Smooth muscle cell (in vitro differentiated cells): ENCODE measurements around the gene SRSF4. TPM values are rescaled to one million over a fixed set of nuclear protein-coding genes. Genes with fewer than 3 reads are reported as not detected.

Source experiments
- DNase-seq: peaks from one replicate; lab custom pipeline; 2025; ENCODE audit not compliant: unreplicated experiment; lab: John Stamatoyannopoulos, UW
- H2AFZ ChIP-seq: fragments of 200-600 bp; sonication (generic); 2 replicates; pipeline ENCODE4 v1.6.0; 2016; ENCODE audit warnings: antibody characterized with exemption, low read depth, mild to moderate bottlenecking
- H3F3A ChIP-seq: fragments of 200-600 bp; sonication (generic); 2 replicates; pipeline ENCODE4 v1.6.0; 2017; ENCODE audit warnings: antibody characterized with exemption, low read depth
- H3K27ac ChIP-seq: fragments of 200-600 bp; sonication (generic); 2 replicates; pipeline ENCODE4 v1.5.1; 2016; ENCODE audit warnings: low read depth, mild to moderate bottlenecking
- H3K27me3 ChIP-seq: fragments of 200-600 bp; sonication (generic); 2 replicates; pipeline ENCODE4 v1.6.1; 2016; ENCODE audit warnings: low read depth, mild to moderate bottlenecking
- H3K36me3 ChIP-seq: fragments of 200-600 bp; sonication (generic); 2 replicates; pipeline ENCODE4 v1.5.1; 2016; ENCODE audit warnings: low read depth
- H3K4me1 ChIP-seq: fragments of 200-600 bp; sonication (generic); 2 replicates; pipeline ENCODE4 v1.5.1; 2016; ENCODE audit warnings: low read depth
- H3K4me2 ChIP-seq: fragments of 200-600 bp; sonication (generic); 2 replicates; pipeline ENCODE4 v1.6.0; 2016; ENCODE audit warnings: mild to moderate bottlenecking
- H3K4me3 ChIP-seq: fragments of 200-600 bp; sonication (generic); 2 replicates; pipeline ENCODE4 v1.5.1; 2016; ENCODE audit warnings: mild to moderate bottlenecking
- H3K79me2 ChIP-seq: fragments of 200-600 bp; sonication (generic); 2 replicates; pipeline ENCODE4 v1.6.0; 2016; ENCODE audit warnings: low read depth, mild to moderate bottlenecking
- H3K9ac ChIP-seq: fragments of 200-600 bp; sonication (generic); 2 replicates; pipeline ENCODE4 v1.6.0; 2016; ENCODE audit warnings: low read depth
- H3K9me3 ChIP-seq: fragments of 200-600 bp; sonication (generic); replicated peaks from 2 replicates; pipeline ENCODE4 v1.5.1; 2016; ENCODE audit warnings: low read depth
- H4K20me1 ChIP-seq: fragments of 200-600 bp; sonication (generic); 2 replicates; pipeline ENCODE4 v1.6.0; 2016; ENCODE audit warnings: low read depth
- CTCF ChIP-seq: fragments of 200-600 bp; sonication (generic); IDR thresholded peaks from 2 replicates; pipeline ENCODE4 v1.5.1; 2017; ENCODE audit warnings: borderline replicate concordance, mild to moderate bottlenecking, antibody characterized with exemption; ENCODE audit not compliant: insufficient read depth, poor library complexity, severe bottlenecking
- WGBS: methylation state at CpG from one replicate; pipeline ENCODE4 v1.1.7; 2016; ENCODE audit warnings: low lambda C conversion rate; 5-methylcytosine and 5-hydroxymethylcytosine counted together
- polyA plus RNA-seq: library from polyadenylated mRNA; unstranded; fragments of >200 nt; fragmentation: Nextera tagmentation; extraction: Ambion mirVana; gene quantifications from 2 replicates; pipeline ENCODE4 v1.2.1, GENCODE V29; 2016
- total RNA-seq: library from RNA; depleted of rRNA; stranded (reverse); fragments of >200 nt; gene quantifications from 2 replicates; pipeline ENCODE4 v1.2.3, GENCODE V29; 2014

Gene SRSF4
- total and polyA plus RNA-seq, 2 experiments from 2014 or later: 53.9 to 98.7 TPM

GRCh38 chr1:29200906-29201594, 19.4 kb upstream of the SRSF4 start:
- 31% methylated on average over 5 of the region's 5 CpGs for WGBS

GRCh38 chr1:29197993-29198392, 16.3 kb upstream of the SRSF4 start:
- WGBS: 94% methylated on average over 12 of the region's 12 CpGs
- TF ChIP-seq CTCF: no peak
- H3K27ac ChIP-seq: peak overlapping the region; percentile 85

More at GRCh38 chr1:29200906-29201594, 19.4 kb upstream of the SRSF4 start:
- Histone ChIP-seq H3K27ac (peak overlapping the region; percentile 98), H3K79me2 (no peaks in the 10 kb centered on the region), H3K9ac (peak overlapping the region; percentile 41), H3F3A (peaks cover 23% of the 10 kb centered on the region), H3K27me3 (no peaks in the 10 kb centered on the region), H3K4me1 (peaks cover 7% of the 10 kb centered on the region), H3K9me3 (no peaks in the 10 kb centered on the region), H2AFZ (no peak overlapping the region), H3K36me3 (no peaks in the 10 kb centered on the region), H3K4me3 (no peak overlapping the region), H4K20me1 (no peaks in the 10 kb centered on the region), H3K4me2 (peak overlapping the region; percentile 59)
- DNase-seq: no peak
- TF ChIP-seq CTCF: no peak

GRCh38 chr1:29197590-29197924, 15.9 kb upstream of the SRSF4 start:
- peaks cover 6% of the 10 kb centered on the region for H3K4me1 ChIP-seq
- no peaks in the 10 kb centered on the region for H3K27me3 ChIP-seq
- DNase-seq: no peak
- H2AFZ ChIP-seq: no peak overlapping the region
- H3K4me2 ChIP-seq: no peak overlapping the region
- H3K79me2 ChIP-seq: no peaks in the 10 kb centered on the region
- peak overlapping the region; percentile 85 for H3K27ac ChIP-seq
- peak; percentile 39 for TF ChIP-seq CTCF
- no peaks in the 10 kb centered on the region for H3K9me3 ChIP-seq
- H3K36me3 ChIP-seq: no peaks in the 10 kb centered on the region
- no peak overlapping the region for H3K4me3 ChIP-seq
- H3F3A ChIP-seq: peaks cover 22% of the 10 kb centered on the region
- peak overlapping the region; percentile 26 for H3K9ac ChIP-seq
- WGBS: 65% methylated on average over 2 of the region's 2 CpGs
- no peaks in the 10 kb centered on the region for H4K20me1 ChIP-seq

More at GRCh38 chr1:29197993-29198392, 16.3 kb upstream of the SRSF4 start:
- H4K20me1 ChIP-seq: no peaks in the 10 kb centered on the region
- H3K4me1 ChIP-seq: peaks cover 7% of the 10 kb centered on the region
- no peaks in the 10 kb centered on the region for H3K36me3 ChIP-seq
- no peak overlapping the region for H3K9ac ChIP-seq
- no peaks in the 10 kb centered on the region for H3K9me3 ChIP-seq
- H3K4me3 ChIP-seq: no peak overlapping the region
- H2AFZ ChIP-seq: no peak overlapping the region
- H3K27me3 ChIP-seq: no peaks in the 10 kb centered on the region
- no peak overlapping the region for H3K4me2 ChIP-seq
- H3K79me2 ChIP-seq: no peaks in the 10 kb centered on the region
- no peak for DNase-seq
- peaks cover 23% of the 10 kb centered on the region for H3F3A ChIP-seq
